WI38 (cell line): ENCODE measurements around the gene IQSEC1.

Experiments used
- H3K4me3 ChIP-seq: 2 replicates; pipeline ENCODE4 v1.5.1; 2011; ENCODE audit warnings: low read depth, mild to moderate bottlenecking, control low read depth, low read length
- TF ChIP-seq, protein P1 (sequence below): IDR thresholded peaks from 2 replicates; pipeline ENCODE4 v1.5.1; 2012; ENCODE audit warnings: low read depth, mild to moderate bottlenecking, control low read depth, low read length

IQSEC1 gene

DNA sequence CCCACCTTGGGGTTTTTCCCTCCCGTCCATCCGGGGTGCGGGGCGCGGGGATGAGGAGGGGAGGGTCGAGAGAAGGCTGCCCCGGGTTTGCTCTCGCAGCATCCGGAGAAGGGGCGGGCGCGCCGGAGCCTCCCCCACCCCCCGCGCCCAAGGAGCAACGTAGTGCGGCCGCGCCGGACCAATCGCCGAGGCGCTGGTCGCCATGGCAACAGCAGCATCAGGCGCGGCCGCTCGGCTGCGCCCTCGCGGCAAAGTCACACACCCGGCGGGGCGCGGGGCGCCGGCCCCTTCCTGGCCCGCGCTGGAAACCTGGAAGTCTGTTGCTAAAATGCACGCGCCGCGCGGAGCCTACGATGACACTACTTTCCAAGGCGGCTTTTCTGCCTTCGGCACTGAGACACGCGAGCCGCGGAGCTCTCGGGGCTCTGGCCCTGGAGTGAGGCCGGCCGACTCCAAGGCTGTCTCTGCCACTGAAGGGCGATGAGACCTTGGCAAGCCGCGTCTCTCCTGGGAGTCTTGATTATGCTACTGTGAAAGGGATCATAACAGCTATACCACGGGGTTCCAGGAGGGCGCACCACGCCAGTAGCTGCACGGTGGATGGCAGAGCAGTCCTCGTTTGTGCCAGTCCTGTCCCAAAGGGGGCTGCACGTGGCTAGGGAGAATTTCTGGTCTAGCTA, at the start of gene IQSEC1:
Gene IQSEC1, minus strand, starts transcription at position 104 of the 680 bp plus-strand sequence. CDS start 415 bp downstream, outside the sequence.
- no peak within 1 kb of the TSS for H3K4me3 ChIP-seq
- TF ChIP-seq, protein P1, sequence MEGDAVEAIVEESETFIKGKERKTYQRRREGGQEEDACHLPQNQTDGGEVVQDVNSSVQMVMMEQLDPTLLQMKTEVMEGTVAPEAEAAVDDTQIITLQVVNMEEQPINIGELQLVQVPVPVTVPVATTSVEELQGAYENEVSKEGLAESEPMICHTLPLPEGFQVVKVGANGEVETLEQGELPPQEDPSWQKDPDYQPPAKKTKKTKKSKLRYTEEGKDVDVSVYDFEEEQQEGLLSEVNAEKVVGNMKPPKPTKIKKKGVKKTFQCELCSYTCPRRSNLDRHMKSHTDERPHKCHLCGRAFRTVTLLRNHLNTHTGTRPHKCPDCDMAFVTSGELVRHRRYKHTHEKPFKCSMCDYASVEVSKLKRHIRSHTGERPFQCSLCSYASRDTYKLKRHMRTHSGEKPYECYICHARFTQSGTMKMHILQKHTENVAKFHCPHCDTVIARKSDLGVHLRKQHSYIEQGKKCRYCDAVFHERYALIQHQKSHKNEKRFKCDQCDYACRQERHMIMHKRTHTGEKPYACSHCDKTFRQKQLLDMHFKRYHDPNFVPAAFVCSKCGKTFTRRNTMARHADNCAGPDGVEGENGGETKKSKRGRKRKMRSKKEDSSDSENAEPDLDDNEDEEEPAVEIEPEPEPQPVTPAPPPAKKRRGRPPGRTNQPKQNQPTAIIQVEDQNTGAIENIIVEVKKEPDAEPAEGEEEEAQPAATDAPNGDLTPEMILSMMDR: no peak

DNA sequence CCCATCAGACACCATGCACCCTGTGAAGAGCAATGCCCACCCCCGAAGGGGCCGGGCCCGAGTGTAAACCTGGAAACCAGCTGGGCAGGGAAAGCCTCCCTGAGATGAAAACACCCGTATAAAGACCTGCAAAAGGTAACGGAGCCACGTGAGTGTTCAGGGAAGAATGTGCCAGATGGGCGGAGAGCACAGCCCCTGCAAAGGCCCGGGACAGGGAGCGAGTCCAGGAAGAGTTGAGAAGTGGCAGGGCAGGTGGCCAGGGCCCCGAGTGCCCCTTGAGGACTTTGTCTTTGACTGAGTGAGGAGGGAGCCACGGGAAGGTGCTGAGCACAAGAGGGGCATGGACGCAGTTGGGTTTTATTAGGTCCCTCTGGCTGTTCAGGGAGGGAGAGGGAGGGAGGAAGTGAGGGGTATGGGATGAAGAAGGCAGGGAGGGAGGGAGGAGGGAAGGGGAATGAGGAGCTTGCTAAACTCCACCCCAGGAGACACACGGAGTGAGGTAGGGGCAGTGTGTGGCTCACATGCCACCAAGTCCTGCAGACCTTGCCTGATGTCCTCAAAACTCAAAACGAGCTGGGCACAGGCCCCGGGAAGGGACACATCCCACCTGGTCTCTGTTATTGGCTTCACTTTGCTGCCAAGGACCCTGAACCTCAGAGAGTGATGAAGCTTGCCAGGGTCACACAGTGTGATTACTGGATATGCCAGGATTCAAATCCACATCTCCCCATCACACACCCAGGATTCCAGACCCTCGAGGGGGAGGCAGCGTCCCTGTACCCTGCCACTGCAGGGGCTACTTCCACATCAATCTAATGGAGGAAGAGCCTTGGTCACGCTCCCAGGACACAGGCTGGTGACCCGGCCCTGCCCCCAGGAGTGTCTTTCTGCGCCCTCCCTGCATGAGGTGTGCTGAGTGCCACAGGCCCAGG, 49.1 kb upstream of the IQSEC1 start:
- H3K4me3 ChIP-seq: no peak overlapping the region
- TF ChIP-seq, protein P1: no peak

DNA sequence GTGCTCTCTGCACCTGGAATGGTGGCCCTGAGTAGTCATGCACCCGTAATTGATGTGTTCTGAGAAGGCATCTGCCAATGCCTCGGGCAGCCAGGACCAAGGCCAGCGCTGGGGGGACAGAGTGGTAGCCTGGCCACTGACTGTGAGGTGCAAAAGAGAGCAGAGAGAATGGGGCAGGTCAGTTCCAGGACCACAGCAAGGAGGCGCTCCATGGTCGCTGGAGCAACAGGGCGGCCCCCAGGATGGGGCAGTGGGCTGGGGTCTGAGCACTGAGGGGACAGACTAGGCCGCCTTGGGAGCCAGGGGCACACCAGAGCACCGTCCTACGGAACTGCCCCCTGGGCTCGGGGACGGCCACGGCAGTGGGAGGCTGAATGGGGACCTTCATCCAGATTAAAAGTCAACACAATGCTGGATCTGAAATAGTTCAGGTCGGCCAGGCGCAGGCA, 48.3 kb upstream of the IQSEC1 start:
- TF ChIP-seq, protein P1: no peak
- H3K4me3 ChIP-seq: no peak overlapping the region

DNA sequence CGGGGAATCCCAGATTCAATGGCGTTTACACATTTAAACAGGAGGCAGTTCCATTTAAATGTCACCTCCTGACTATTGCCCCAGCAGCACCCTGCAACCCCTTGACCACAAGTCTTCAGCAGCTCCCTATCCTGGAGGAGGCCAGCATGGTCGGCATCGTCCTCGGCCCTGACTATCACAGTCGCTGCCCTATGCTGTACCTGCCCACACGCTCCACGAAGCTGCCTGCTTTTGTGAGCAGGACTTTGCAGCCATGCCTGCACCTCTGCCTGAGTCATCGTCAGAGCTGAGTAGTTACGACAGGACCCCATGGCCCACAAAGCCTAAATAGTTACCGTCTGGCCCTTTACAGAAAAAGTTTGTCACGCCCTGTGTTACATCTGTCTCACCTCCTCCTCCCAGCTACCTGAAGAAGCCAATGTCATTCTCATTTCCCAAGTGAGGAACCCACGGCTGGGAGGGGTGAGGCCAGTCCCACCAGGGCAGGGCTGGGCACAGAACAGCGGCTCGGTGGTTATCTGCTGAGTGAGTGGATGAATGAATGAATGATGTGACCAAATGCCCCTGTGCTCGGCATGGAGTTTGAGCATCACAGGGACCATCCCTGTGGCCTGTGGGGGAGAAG, 47.8 kb upstream of the IQSEC1 start:
- H3K4me3 ChIP-seq: no peak overlapping the region
- TF ChIP-seq, protein P1: no peak

DNA sequence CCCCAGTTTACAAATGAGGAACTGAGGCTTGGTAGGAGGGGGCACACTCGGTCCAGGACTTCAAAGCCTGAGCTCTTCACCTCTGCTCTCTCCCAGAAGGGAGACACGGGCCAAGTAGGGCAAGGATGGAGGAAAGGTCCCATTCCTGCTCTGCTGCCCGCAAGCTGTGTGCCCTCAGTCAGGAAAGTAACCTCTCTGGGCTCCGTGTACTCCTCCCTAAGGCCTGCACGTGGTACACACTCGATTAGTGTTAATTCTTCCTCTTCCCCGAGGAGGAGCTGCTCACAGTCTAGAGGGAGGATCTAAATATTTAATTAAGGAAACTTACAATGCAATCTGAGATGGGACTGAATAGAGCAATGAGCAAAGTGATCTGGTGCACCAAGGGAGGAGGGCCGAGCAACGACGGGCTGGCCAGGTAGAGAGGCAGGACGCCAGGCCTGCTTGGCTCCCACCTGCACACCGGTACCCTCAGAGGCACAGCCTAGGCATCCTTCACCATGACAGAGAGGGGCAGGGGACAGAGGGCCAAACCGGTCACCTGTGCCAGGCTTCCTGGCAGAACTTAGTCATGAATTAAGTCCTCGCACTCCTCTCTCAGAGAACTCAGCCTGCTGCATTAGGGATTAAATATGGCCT, 47.2 kb upstream of the IQSEC1 start:
- TF ChIP-seq, protein P1: no peak

DNA sequence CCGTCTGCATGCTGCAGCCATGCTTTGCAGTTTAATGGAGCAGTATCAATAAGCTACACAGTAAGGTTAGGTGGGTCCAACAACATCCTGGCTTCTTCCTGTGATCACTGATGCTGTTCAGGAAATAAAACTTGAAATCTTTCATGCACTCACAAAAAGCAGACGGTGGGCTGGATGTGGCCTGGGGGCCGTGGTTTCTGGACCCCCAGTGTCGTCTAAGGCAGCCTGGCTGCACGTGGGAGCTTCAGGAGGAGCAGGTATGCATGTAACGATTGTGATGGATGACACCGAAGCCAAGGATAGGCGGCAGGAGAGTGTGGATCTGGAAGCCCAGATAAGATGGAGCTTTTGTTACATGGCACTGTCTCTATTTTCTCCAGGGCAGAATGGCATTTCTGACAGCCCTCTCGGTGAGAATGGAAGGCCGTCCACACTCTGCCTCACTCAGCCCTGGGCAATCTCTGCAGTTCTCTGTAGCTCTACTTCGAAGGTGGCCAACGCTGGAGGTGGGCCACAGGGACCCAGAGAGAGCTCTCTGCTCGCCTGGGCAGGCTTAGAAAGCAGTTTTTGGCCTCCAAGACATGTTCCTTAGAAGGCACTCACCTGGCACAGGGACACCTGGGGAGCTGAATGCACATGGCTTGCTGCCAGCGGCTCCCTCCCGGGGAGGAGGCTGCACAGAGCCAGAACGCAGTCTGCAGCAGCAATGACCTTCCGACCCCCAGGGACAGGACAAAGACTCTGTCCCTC, 46.4 kb upstream of the IQSEC1 start:
- no peak overlapping the region for H3K4me3 ChIP-seq
- TF ChIP-seq, protein P1: no peak

More for the DNA sequence above, 47.2 kb upstream of the IQSEC1 start:
- no peak overlapping the region for H3K4me3 ChIP-seq
